HG03139 (cell line): ENCODE results near the gene C2orf81.
"Not testable (repeated sequence)": the region's sequence is repeated elsewhere in the genome, so short reads cannot be mapped to it uniquely, and the experiment has no call there.

Source experiments
- ATAC-seq: cut with Tn5 transposase; IDR thresholded peaks from one replicate; pipeline ENCODE4 v1.9.1; 2021; ENCODE audit not compliant: unreplicated experiment

The C2orf81 gene

GRCh38 chr2:74442483-74443297 lies 21.3 kb upstream of the C2orf81 start:
- ATAC-seq, result not testable (repeated sequence)

DNA sequence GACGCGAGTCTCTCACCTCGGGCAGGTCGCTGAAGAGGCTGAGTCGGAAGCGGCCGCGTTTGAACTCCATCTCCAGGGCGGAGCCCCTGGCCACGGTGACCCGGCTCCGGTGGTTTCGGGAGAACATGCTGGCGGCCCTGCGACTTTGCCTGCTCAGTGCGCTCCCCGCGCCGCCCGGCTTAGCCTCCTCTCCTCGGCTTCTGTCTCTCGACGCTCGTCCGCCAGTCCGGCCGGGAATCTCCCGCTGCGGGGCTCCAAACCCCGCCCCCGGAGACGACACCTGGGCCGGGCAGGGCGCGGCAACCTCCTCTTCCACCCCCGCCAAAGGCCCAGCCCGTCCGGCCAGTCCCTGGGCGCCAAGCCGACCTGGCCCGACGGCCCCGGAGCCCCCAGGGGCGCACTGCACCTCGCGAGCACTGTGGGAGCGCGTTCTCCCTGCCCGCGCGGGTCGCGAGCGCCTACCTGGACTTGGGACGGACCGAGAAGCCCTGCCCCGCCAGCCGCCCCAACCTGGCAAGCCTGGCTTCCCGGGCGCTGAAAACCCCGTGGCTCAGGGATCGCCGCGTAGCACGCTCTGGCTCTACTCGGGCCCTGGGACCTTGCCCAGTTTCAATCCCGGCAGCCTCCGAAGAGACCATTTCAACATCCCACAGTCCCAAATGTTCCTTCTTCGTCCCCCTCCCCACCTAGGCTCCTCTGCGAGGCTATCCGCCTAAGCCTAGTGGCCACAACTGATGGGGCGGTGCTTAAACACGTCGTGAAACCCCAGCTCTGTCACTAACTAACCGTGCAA lies 20.5 kb upstream of the C2orf81 start, which contains the start of gene RTKN:
Gene RTKN (minus strand): TSS at position 248 of the 793 bp plus-strand sequence. CDS start 121 bp downstream, at position 127.
- peak; percentile 37 for ATAC-seq

DNA sequence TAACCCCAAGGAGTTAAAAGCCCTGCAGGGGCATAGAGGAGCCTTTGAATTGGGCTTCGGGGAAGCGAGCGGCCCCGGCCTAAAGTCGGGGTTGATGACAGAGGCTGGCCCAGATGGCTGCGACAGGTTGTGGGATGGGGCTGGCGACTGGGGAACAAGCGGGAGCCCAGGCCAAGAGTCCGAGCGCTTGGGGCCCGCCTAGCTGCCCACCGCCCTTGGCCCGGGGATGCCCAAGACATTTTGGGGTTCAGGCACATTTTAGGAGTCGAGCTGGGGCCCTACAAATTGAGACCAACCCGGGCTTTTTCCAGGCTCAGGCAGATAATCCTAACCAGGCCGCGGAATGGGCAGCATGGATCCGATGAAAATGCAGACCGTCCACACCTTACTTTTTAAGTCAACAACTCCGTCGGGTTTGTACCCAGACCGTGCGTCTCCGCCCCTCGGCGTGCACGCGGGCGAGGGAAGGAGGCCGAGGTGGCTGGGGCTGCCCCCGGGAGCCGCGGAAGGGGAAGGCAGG lies 19.8 kb upstream of the C2orf81 start:
- ATAC-seq, result peak; percentile 14

GRCh38 chr2:74440378-74441169 lies 19.2 kb upstream of the C2orf81 start:
- peak; percentile 62 for ATAC-seq

GRCh38 chr2:74439803-74440377 lies 18.5 kb upstream of the C2orf81 start:
- ATAC-seq, result no peak

GRCh38 chr2:74439373-74439772 lies 18.0 kb upstream of the C2orf81 start:
- ATAC-seq, result no peak

DNA sequence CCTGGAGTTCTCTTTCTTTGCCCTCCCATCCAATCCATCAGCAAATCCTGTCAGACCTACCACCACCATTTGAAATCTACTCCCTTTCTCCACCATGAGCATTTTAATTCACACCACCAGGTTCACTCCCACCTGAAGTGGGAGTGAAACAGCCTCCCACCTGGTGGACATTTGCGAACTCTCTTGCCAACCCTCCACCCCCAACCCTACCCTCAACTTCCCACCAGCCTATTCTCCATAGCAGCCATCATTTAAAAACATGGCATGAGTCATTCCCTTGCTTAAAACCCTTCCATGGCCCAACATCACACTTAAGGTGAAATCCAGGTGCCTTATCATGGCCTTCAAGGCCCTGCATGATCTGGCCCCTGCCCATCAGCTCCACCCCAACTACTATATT lies 16.8 kb upstream of the C2orf81 start:
- no peak for ATAC-seq

- no peak for ATAC-seq
Measured at GRCh38 chr2:74436848-74437695, 15.7 kb upstream of the C2orf81 start.

GRCh38 chr2:74436111-74436805 lies 14.8 kb upstream of the C2orf81 start:
- no peak for ATAC-seq

DNA sequence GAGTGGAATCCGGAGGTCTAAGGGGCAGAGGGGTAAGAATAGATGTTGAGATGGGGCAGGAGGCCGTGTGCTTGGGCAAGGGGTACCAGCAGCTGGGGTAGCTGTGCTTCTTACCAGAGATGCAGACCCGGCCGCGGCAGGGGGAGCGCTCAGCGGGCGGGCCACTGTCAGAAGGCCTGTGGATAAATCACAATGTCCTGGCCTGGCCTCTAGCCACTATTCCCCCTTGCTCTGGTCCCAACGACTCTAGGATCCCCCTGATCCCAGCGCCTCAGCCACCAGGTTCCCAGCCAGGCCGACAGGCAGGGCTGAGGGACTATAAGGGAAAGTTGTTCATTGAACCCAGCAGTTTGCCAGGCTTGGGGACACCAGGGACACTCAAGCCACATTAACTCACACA lies 9.1 kb upstream of the C2orf81 start:
- no peak for ATAC-seq

- ATAC-seq, result no peak
Measured at GRCh38 chr2:74429487-74430451, 8.3 kb upstream of the C2orf81 start.

- no peak for ATAC-seq
Measured at GRCh38 chr2:74428675-74429074, 7.3 kb upstream of the C2orf81 start.

DNA sequence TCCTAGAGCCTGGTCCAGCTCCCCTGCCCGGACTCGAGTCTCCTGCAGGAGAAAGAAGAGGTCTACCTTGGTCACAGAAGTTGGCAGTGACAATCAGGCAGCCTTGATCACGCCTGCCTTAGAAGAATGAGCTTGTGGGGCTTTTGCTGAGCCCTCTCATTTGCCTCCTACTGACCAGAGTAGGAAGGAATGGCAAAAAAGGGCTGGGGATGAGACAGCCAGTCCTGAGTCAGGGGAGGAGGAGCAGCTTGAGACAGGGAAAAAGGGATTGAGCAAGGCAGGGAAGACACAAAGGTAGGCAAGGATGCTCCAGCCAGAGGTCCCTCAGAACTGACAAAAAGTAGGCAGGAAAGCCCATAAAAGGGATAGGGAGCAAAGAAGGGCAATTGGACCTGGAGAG lies 6.1 kb upstream of the C2orf81 start:
- no peak for ATAC-seq

- no peak for ATAC-seq
Measured at GRCh38 chr2:74426181-74426758, 4.9 kb upstream of the C2orf81 start.

GRCh38 chr2:74425523-74425922 lies 4.1 kb upstream of the C2orf81 start:
- ATAC-seq, result no peak

DNA sequence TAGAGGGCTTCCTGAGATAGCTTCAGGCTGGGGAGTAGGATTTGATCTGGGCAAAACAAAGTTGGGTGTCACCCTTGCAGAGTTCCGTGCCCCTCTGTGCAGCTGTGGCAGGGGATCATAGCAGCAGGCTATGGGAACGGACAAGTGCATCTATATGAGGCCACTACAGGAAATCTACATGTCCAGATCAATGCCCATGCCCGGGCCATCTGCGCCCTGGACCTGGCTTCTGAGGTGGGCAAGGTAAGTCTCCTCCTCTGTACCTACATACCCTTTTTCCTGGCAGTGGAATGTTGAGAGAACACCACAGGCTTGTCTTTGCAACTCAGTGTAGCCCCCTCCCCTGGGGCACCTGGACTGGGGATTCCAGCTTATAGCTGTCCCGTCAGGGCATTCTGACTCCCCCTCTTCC lies 3.6 kb upstream of the C2orf81 start:
- no peak for ATAC-seq

GRCh38 chr2:74424139-74424992 lies 2.9 kb upstream of the C2orf81 start:
- no peak for ATAC-seq
